HCT116 (cell line): ENCODE results near the gene NHLH1. TPM values are rescaled to one million over a fixed set of nuclear protein-coding genes. Genes with fewer than 3 reads are reported as not detected.

Experiments
- ATAC-seq: fragments of 200-7000 bp; cut with Tn5 transposase; 2 replicates; pipeline ENCODE4 v1.9.1; 2020; ENCODE audit warnings: mild to moderate bottlenecking, moderate library complexity
- BruUV-seq: library from RNA; stranded (reverse); fragments of 400-500 nt; replicated peaks from 2 replicates; lab custom pipeline; 2021; lab: Mats Ljungman, UMichigan
- CTCF ChIA-PET: fragments of 300-600 bp; sonication (Branson Sonifier 250); formaldehyde crosslinking; loops from one replicate; lab custom pipeline; 2021; ENCODE audit warnings: antibody characterized with exemption; lab: Charles Lee
- POLR2A ChIA-PET: fragments of 300-600, 350-600 bp; sonication (Branson Sonifier 250); formaldehyde crosslinking; loops from one replicate; lab custom pipeline; 2021; ENCODE audit warnings: antibody characterized with exemption; lab: Charles Lee
- RAD21 ChIA-PET, 2 experiments: fragments of 300-600 bp; sonication (Branson Sonifier 250); formaldehyde crosslinking; loops; one replicate each; lab custom pipeline; 2023; ENCODE audit warnings: low total read pairs in 2 of 2; ENCODE audit not compliant: uncharacterized antibody in 2 of 2, unreplicated experiment in 2 of 2, low non-redundant PET in 1 of 2; lab: Charles Lee
- DNase-seq: peaks from one replicate; pipeline ENCODE4 v3.0.0-alpha.2; 2010; ENCODE audit warnings: low read depth, low spot score
- H2AFZ ChIP-seq: fragments of 200-600 bp; shearing (Covaris generic), sonication (generic); 2 replicates; pipeline ENCODE4 v1.6.1; 2017; ENCODE audit warnings: low read depth, mixed run types, mixed read lengths, antibody characterized with exemption, low read length; ENCODE audit not compliant: poor library complexity, severe bottlenecking
- H3K27ac ChIP-seq: 2 replicates; pipeline ENCODE4 v1.5.1; 2012; ENCODE audit warnings: low read depth, low read length
- H3K27me3 ChIP-seq: fragments of 200-600 bp; sonication (generic); 2 replicates; pipeline ENCODE4 v1.6.1; 2016; ENCODE audit warnings: mixed run types, low read length, mixed read lengths; ENCODE audit not compliant: insufficient read depth
- H3K36me3 ChIP-seq, 2 experiments: fragments of 200-500 bp in 1 of 2; fragments of 200-600 bp in 1 of 2; sonication (Bioruptor generic) in 1 of 2; sonication (generic) in 1 of 2; 2 replicates each; pipeline versions ENCODE4 v1.5.1 to v1.6.1; 2014 to 2016; ENCODE audit warnings: low read length in 2 of 2, inconsistent platforms in 1 of 2, mixed read lengths in 1 of 2, mixed run types in 1 of 2; ENCODE audit not compliant: insufficient read depth in 2 of 2, control insufficient read depth in 1 of 2
- H3K4me1 ChIP-seq, 2 experiments: fragments of 200-600 bp in 1 of 2; sonication (generic) in 1 of 2; 2 replicates each; pipeline versions ENCODE4 v1.5.1 to v1.6.1; 2012 to 2017; ENCODE audit warnings: low read length in 2 of 2, inconsistent platforms in 1 of 2, mild to moderate bottlenecking in 1 of 2, mixed read lengths in 1 of 2, mixed run types in 1 of 2, moderate library complexity in 1 of 2; ENCODE audit not compliant: insufficient read depth in 2 of 2, control insufficient read depth in 1 of 2
- H3K4me2 ChIP-seq: fragments of 200-600 bp; sonication (generic); 2 replicates; pipeline ENCODE4 v1.6.1; 2017; ENCODE audit warnings: mixed run types, low read length, mixed read lengths
- H3K4me3 ChIP-seq, 2 experiments: fragments of 200-600 bp in 1 of 2; sonication (generic) in 1 of 2; replicated peaks in 1 of 2; 2 replicates each; pipeline ENCODE4 v1.5.1; 2011 to 2016; ENCODE audit warnings: low read length in 2 of 2, control low read depth in 1 of 2, low read depth in 1 of 2, mild to moderate bottlenecking in 1 of 2, mixed read lengths in 1 of 2, mixed run types in 1 of 2
- H3K79me2 ChIP-seq: fragments of 200-600 bp; sonication (generic); 2 replicates; pipeline ENCODE4 v1.6.1; 2017; ENCODE audit warnings: mild to moderate bottlenecking, mixed run types, low read length, moderate library complexity, mixed read lengths; ENCODE audit not compliant: insufficient read depth
- H3K9ac ChIP-seq: fragments of 200-600 bp; sonication (generic); 2 replicates; pipeline ENCODE4 v1.6.1; 2016; ENCODE audit warnings: low read length, mixed read lengths
- H3K9me2 ChIP-seq: fragments of 200-600 bp; sonication (generic), shearing (Covaris generic); 2 replicates; pipeline ENCODE4 v1.6.1; 2017; ENCODE audit warnings: mixed run types, mild to moderate bottlenecking, moderate library complexity; ENCODE audit not compliant: insufficient read depth
- H3K9me3 ChIP-seq, 2 experiments: fragments of 200-500 bp in 1 of 2; fragments of 200-600 bp in 1 of 2; sonication (Bioruptor generic) in 1 of 2; sonication (generic) in 1 of 2; 2 replicates each; pipeline ENCODE4 v1.6.1; 2014 to 2017; ENCODE audit warnings: low read length in 2 of 2, mixed read lengths in 2 of 2, inconsistent platforms in 1 of 2, low read depth in 1 of 2, mild to moderate bottlenecking in 1 of 2, mixed run types in 1 of 2, moderate library complexity in 1 of 2; ENCODE audit not compliant: control insufficient read depth in 1 of 2, insufficient read depth in 1 of 2
- H4K20me1 ChIP-seq: fragments of 200-600 bp; sonication (generic), shearing (Covaris generic); 2 replicates; pipeline ENCODE4 v1.6.1; 2017; ENCODE audit warnings: mixed run types, mild to moderate bottlenecking, moderate library complexity; ENCODE audit not compliant: insufficient read depth
- CEBPB ChIP-seq: IDR thresholded peaks from 2 replicates; pipeline ENCODE4 v1.6.1; 2012; ENCODE audit warnings: low read depth
- EGR1 ChIP-seq: IDR thresholded peaks from 2 replicates; pipeline ENCODE4 v1.6.1; 2012; ENCODE audit warnings: low read depth
- EZH2 ChIP-seq: fragments of 200-600 bp; sonication (generic); IDR thresholded peaks from 2 replicates; pipeline ENCODE4 v1.6.1; 2017; ENCODE audit warnings: antibody characterized with exemption, mixed run types
- EZH2phosphoT487 ChIP-seq: fragments of 200-600 bp; IDR thresholded peaks from 2 replicates; pipeline ENCODE4 v1.6.1; 2018; ENCODE audit warnings: antibody characterized with exemption, borderline replicate concordance
- POLR2AphosphoS5 ChIP-seq: IDR thresholded peaks from 2 replicates; pipeline ENCODE4 v1.6.1; 2011; ENCODE audit warnings: mild to moderate bottlenecking, low read depth, low read length, moderate library complexity
- SIN3A ChIP-seq: IDR thresholded peaks from 2 replicates; pipeline ENCODE4 v1.6.1; 2012; ENCODE audit warnings: low read depth
- SP1 ChIP-seq: IDR thresholded peaks from 2 replicates; pipeline ENCODE4 v1.6.1; 2012; ENCODE audit warnings: low read depth
- SRF ChIP-seq: IDR thresholded peaks from 2 replicates; pipeline ENCODE4 v1.6.1; 2012; ENCODE audit warnings: low read depth
- TCF7L2 ChIP-seq: IDR thresholded peaks from 2 replicates; pipeline ENCODE4 v1.7.0; 2011; ENCODE audit warnings: borderline replicate concordance, inconsistent platforms; ENCODE audit not compliant: insufficient read depth, insufficient read length; ENCODE audit errors: extremely low read depth
- intact Hi-C: fragments of 100-400 bp; cut with micrococcal nuclease; formaldehyde crosslinking; loops from 2 replicates; pipeline ENCODE4 v1.10.0; 2022
- total RNA-seq: library from RNA; stranded (reverse); gene quantifications from one replicate; pipeline ENCODE4 v1.2.1, GENCODE V29; 2021; ENCODE audit not compliant: unreplicated experiment
- TF ChIP-seq, protein P1 (sequence below): IDR thresholded peaks from 2 replicates; pipeline ENCODE4 v1.6.1; 2012; ENCODE audit warnings: low read depth
- TF ChIP-seq, protein P2 (sequence below): IDR thresholded peaks from 2 replicates; pipeline ENCODE4 v1.6.1; 2012
- TF ChIP-seq, protein P3 (sequence below): IDR thresholded peaks from 2 replicates; pipeline ENCODE4 v1.6.1; 2012

NHLH1 gene
- total RNA-seq, 1 experiment from 2014 or later: 0.12 TPM

DNA sequence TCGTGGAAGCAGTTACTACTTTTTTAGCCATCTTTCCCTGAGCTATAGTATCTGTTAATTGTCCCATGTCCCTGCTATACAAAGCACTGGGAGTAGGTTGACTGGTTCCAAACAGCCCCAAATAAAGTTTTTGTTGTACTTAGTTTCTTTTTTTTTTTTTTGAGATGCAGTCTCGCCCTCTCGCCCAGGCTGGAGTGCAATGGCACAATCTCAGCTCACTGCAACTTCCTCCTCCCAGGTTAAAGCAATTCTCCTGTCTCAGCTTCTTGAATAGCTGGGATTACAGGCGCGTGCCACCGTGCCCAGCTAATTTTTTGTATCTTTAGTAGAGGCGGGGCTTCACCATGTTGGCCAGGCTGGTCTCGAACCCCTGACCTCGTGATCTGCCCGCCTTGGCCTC, 20.4 kb upstream of the NHLH1 start:
- CTCF ChIA-PET: no interaction called here
- DNase-seq (no peak), ATAC-seq (no peak)
- BruUV-seq: no TSS peak
- no peaks in the 10 kb centered on the region for H3K9me3 ChIP-seq
- RAD21 ChIA-PET: no interaction called here
- no peak overlapping the region for H3K27ac ChIP-seq
- no peak overlapping the region for H3K4me2 ChIP-seq
- intact Hi-C loops: no loop called here
- H3K4me1 ChIP-seq: peaks cover 4 to 12% of the 10 kb centered on the region in 2 experiments; a peak in 3 of 4 replicates
- no peaks in the 10 kb centered on the region for H3K9me2 ChIP-seq
- POLR2A ChIA-PET: no interaction called here
- H3K9ac ChIP-seq: no peak overlapping the region
- no peaks in the 10 kb centered on the region for H4K20me1 ChIP-seq
- peaks cover 35% of the 10 kb centered on the region for H3K79me2 ChIP-seq
- H3K4me3 ChIP-seq: no peak overlapping the region
- H3K27me3 ChIP-seq: no peaks in the 10 kb centered on the region
- peaks cover 8 to 15% of the 10 kb centered on the region in 2 experiments; a peak in 3 of 4 replicates for H3K36me3 ChIP-seq
- TF ChIP-seq, protein P1, sequence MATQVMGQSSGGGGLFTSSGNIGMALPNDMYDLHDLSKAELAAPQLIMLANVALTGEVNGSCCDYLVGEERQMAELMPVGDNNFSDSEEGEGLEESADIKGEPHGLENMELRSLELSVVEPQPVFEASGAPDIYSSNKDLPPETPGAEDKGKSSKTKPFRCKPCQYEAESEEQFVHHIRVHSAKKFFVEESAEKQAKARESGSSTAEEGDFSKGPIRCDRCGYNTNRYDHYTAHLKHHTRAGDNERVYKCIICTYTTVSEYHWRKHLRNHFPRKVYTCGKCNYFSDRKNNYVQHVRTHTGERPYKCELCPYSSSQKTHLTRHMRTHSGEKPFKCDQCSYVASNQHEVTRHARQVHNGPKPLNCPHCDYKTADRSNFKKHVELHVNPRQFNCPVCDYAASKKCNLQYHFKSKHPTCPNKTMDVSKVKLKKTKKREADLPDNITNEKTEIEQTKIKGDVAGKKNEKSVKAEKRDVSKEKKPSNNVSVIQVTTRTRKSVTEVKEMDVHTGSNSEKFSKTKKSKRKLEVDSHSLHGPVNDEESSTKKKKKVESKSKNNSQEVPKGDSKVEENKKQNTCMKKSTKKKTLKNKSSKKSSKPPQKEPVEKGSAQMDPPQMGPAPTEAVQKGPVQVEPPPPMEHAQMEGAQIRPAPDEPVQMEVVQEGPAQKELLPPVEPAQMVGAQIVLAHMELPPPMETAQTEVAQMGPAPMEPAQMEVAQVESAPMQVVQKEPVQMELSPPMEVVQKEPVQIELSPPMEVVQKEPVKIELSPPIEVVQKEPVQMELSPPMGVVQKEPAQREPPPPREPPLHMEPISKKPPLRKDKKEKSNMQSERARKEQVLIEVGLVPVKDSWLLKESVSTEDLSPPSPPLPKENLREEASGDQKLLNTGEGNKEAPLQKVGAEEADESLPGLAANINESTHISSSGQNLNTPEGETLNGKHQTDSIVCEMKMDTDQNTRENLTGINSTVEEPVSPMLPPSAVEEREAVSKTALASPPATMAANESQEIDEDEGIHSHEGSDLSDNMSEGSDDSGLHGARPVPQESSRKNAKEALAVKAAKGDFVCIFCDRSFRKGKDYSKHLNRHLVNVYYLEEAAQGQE: no peak
- TF ChIP-seq, protein P2, sequence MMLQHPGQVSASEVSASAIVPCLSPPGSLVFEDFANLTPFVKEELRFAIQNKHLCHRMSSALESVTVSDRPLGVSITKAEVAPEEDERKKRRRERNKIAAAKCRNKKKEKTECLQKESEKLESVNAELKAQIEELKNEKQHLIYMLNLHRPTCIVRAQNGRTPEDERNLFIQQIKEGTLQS: no peak
- TF ChIP-seq POLR2AphosphoS5 (no peak), SP1 (no peak), EZH2phosphoT487 (no peak), SIN3A (no peak), TCF7L2 (no peak), SRF (no peak), EGR1 (no peak), EZH2 (no peak), CEBPB (no peak)
- TF ChIP-seq, protein P3, sequence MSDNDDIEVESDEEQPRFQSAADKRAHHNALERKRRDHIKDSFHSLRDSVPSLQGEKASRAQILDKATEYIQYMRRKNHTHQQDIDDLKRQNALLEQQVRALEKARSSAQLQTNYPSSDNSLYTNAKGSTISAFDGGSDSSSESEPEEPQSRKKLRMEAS: no peak
- TF ChIP-seq, all 23 proteins: peak for 0
- H2AFZ ChIP-seq: no peak overlapping the region
